ENCODE results near the gene SCO2.
A peak's percentile ranks its signal among the peaks of the same experiment; 100 is the strongest.

Gene SCO2, protein sequence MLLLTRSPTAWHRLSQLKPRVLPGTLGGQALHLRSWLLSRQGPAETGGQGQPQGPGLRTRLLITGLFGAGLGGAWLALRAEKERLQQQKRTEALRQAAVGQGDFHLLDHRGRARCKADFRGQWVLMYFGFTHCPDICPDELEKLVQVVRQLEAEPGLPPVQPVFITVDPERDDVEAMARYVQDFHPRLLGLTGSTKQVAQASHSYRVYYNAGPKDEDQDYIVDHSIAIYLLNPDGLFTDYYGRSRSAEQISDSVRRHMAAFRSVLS

DNA sequence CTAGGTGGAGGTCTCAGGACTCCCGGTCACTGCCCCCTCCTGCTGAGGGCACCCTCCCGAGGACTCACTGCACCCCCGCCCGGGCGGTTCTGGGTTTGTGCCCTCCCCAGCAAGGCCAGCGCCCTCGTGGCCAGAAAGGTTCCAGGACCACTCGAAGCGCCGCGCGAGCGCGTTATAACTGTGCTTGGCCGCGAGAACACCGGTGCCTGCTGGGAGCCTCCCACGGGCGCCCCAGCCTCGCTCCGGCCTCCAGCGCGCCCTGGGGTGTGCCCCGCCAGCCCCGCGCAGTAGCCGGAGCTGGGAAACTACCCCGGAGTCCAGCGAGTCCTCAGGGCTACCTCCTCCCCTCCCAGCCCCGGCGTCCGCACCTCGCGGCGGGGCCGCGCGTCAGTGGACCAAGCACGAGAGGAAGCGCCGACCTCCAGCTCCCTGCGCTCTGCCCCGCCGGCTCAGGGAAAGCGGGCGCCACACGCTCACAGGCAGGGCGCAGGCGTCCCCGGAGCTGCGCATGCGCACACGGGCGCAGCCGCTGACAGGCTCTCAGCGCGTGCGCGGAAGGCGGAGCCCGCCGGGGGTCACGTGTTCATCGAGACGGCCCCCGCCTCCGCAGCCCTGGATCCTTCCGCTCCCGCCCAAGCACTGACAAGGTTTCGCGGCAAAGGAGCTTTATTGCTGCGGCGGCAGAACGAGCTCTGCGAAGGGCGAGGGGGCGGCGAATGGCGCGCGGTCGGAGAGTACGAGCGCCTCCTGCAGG is at the start of gene SCO2:
TSS of gene SCO2 (minus strand) at position 495 of the 754 bp plus-strand sequence. CDS start 1,187 bp downstream, outside the sequence.
- Mint-ChIP-seq H3K4me3 (peak within 1 kb of the TSS; percentile 97), H3K36me3 (peaks cover 39% of the 10 kb centered on the region), H3K27ac (peak within 1 kb of the TSS; percentile 100), H3K27me3 (no peaks in the 10 kb centered on the region), H3K4me1 (peaks cover 40% of the 10 kb centered on the region), H3K9me3 (no peaks in the 10 kb centered on the region)
- peak; percentile 74 for ATAC-seq

DNA sequence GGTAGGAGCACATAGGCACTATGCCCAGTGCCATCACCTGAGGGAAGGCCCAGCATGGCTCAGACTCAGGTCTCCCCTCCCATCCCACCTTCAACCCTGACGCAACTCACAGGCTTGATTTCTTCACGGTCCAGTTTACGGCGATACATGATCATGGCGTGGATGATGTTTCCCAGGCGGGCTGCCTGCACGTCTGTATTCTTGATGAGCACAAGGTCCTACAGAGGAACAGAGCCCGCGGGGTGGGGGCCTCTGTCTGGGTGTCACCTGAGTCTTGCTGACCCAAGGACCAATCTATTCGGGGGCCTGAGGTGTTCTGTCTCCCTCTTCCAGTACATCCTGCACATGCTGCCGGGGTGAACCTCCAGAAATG is 49.0 kb upstream of the SCO2 start:
- no peak overlapping the region for H3K4me3 Mint-ChIP-seq
- ATAC-seq: no peak
- H3K27ac Mint-ChIP-seq: no peak overlapping the region
- H3K27me3 Mint-ChIP-seq: no peaks in the 10 kb centered on the region
- H3K36me3 Mint-ChIP-seq: peaks cover 71% of the 10 kb centered on the region
- peaks cover 22% of the 10 kb centered on the region for H3K4me1 Mint-ChIP-seq
- no peaks in the 10 kb centered on the region for H3K9me3 Mint-ChIP-seq

DNA sequence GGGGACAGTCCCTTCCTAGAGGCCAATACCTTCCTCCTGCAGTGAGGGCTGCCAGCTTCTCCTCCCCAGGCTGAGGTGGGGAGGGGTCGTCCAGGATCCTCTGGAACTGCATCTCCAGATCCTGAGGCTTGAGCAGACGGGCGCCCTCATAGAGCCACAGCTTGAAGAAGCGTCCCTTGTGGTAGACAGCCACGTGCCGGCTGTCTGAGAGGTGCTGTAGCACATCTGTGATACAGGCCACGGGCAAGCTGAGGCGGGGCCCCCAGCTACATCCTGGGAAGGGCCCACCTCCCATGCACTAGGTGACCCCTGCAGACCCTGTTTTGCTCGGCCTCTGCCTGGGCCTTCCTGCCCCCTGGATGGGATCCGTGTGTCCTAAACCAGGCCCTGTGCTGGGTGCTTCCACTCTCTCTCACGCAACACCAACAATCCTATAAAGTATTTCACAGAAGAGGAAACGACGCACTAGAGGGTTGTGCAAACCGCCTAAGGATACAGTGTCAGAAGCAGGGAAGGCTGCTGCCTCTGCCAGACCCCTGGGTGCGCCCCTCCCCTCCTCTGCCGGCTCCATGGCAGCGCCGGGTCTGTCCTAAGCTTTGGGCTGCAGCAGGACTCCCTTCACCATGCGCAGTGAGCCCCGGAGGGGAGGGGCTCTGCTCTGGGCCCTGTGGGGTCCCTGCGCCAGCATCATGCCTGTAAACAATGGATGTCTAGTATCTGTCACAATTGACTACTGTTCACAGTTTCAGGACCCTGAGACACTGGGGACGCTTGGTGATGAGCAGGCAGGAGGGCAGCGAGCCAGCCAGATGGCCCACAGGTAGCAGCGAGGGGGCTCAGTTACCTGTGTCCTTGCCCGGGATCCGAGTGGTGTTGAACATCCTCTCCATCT is 48.3 kb upstream of the SCO2 start:
- no peak overlapping the region for H3K4me3 Mint-ChIP-seq
- no peaks in the 10 kb centered on the region for H3K9me3 Mint-ChIP-seq
- H3K27me3 Mint-ChIP-seq: no peaks in the 10 kb centered on the region
- H3K4me1 Mint-ChIP-seq: peaks cover 22% of the 10 kb centered on the region
- H3K27ac Mint-ChIP-seq: no peak overlapping the region
- H3K36me3 Mint-ChIP-seq: peaks cover 71% of the 10 kb centered on the region
- no peak for ATAC-seq

DNA sequence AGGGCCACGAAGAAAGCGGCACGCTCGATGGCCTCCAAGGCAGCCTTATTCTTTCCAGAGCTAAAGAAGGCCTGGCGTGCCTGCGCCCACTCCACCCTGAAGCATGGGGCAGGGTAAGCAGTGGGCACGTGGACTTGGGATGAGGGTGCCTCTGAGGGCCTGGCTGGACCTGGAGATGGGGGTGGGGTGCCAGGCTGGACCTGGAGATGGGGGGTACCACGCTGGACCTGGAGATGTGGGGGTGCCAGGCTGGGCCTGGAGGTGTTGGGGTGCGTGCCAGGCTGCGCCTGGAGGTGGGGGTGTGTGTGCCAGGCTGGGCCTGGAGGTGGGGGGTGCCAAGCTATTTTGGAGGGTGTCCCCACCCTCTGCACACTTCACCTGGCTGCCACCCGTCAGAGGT is 47.6 kb upstream of the SCO2 start:
- no peak for ATAC-seq
- no peaks in the 10 kb centered on the region for H3K27me3 Mint-ChIP-seq

DNA sequence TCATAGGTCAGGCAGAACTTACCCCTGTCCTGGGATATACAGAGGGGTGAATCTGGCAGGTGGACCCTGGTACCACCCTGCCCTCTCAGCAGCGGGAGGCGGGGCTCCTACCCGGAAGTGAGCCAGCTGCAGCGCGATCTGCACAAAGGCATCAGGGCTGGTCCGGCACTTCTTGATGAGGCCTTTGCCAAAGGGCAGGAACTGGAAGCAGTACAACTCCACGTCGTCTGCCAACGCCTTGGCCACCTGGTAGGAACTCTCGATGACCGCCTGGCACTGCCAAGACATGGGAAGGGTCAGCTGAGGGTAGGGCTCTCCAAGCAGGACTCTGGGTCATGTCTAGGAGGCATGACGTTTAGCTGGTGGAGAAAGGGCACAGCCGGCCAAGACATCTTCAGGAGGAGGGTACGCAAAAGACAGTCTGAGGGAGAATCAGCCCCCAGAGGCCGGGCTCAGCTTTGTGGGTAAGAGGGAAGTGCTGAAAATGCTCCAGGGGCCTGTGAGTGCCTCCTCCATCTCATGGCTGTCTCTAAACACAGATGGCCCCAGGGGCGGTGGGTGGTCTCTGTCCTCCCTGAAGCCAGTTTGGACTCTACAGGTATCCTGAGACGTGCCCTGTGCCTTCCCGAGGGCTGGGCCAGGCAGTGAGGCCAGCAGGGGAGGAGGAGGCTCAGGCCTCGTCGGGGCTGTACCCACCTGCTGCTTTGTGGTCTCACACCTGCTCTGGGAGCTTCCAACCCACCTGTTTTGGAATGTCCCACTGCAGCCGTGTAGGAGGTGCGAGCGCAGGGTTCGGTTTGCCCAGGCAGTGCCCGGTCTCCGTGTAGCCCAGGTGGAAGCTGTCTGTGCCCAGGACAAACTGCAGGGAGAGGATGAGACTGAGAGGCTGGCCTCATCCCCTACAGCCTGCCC is 46.1 kb upstream of the SCO2 start:
- H3K36me3 Mint-ChIP-seq: peaks cover 66% of the 10 kb centered on the region
- no peak overlapping the region for H3K27ac Mint-ChIP-seq
- ATAC-seq: no peak

More for the DNA sequence above, 47.6 kb upstream of the SCO2 start:
- Mint-ChIP-seq H3K36me3 (peaks cover 74% of the 10 kb centered on the region), H3K9me3 (no peaks in the 10 kb centered on the region), H3K27ac (no peak overlapping the region), H3K4me3 (no peak overlapping the region), H3K4me1 (peaks cover 22% of the 10 kb centered on the region)

DNA sequence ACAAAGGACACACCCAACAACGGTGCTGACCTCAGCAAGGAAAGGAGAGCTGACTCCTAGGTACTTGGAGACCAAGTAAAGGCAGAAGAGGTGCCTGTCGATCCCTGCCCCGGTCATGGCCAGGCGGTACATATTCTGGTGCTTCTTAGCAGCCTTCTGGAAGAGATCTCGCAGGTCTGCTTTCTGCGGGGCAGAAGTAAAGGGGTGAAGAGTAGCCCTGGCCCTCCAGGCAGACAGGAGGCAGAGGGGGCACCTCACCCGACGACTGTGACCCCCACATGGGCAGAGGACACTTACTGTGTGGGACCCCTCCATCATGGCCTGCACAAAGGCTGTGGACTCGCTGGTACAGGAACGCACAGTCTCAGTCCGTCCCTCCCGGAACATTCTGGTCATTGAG is 45.5 kb upstream of the SCO2 start:
- H3K27ac Mint-ChIP-seq: no peak overlapping the region
- no peaks in the 10 kb centered on the region for H3K9me3 Mint-ChIP-seq
- no peaks in the 10 kb centered on the region for H3K27me3 Mint-ChIP-seq
- peaks cover 22% of the 10 kb centered on the region for H3K4me1 Mint-ChIP-seq
- H3K36me3 Mint-ChIP-seq: peaks cover 60% of the 10 kb centered on the region
- no peak overlapping the region for H3K4me3 Mint-ChIP-seq
- ATAC-seq: no peak

More for the DNA sequence above, 46.1 kb upstream of the SCO2 start:
- H3K9me3 Mint-ChIP-seq: no peaks in the 10 kb centered on the region
- H3K4me1 Mint-ChIP-seq: peaks cover 22% of the 10 kb centered on the region
- no peaks in the 10 kb centered on the region for H3K27me3 Mint-ChIP-seq
- no peak overlapping the region for H3K4me3 Mint-ChIP-seq

DNA sequence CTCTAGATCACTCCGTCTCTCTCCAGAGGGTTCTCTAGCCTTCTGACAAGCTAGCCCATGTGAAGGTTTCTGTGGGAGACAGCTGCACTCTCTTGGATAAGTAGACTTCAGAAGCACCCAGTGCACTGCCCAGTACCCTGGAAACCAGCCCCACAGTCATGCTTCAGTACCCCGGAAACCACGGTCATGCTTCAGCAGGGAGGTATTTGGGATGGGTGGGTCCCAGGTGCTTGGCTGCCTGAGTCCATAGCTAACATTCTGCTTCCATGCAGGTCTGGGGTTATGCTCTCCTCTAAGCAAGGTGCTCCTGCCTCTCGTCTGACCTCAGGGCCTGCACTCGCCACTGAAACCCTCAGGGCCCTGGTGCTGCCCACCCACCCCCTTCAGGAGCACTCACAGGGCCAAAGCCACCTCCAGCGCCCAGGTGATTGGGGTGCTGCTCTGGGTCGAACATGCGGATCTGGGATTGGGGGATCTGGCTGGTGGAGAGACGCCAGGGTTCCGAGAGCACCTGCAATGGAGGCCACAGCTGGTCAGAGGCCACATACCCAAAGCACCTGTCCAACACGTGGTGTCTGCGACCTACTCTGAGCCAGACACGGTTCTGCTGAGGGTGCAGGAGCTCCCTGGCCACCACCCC is 44.6 kb upstream of the SCO2 start:
- Mint-ChIP-seq H3K4me3 (no peak overlapping the region), H3K27ac (no peak overlapping the region), H3K27me3 (no peaks in the 10 kb centered on the region), H3K9me3 (no peaks in the 10 kb centered on the region), H3K4me1 (peaks cover 22% of the 10 kb centered on the region), H3K36me3 (peaks cover 51% of the 10 kb centered on the region)
- ATAC-seq: no peak

DNA sequence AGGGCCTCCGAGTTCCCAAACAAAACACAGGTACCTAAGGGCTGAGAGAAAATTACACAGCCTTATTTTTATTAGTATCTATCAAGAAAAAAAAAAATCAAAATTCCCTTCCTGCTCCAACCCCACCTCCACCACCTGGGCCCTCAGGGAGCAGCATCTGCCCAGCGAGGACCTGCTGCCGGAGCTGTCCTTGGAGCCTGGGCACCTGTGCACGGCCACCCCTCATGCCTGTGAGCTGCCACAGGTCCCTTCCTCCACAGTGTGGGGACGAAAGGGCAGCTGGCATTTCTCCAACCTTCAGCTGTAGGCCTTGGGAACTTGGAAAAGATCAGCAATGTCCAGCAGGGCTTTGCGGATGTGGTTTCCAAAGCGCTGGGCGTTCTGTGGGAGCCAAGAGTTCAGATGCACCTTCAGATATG is 43.7 kb upstream of the SCO2 start:
- no peak for ATAC-seq
- Mint-ChIP-seq H3K36me3 (peaks cover 50% of the 10 kb centered on the region), H3K27ac (no peak overlapping the region)

DNA sequence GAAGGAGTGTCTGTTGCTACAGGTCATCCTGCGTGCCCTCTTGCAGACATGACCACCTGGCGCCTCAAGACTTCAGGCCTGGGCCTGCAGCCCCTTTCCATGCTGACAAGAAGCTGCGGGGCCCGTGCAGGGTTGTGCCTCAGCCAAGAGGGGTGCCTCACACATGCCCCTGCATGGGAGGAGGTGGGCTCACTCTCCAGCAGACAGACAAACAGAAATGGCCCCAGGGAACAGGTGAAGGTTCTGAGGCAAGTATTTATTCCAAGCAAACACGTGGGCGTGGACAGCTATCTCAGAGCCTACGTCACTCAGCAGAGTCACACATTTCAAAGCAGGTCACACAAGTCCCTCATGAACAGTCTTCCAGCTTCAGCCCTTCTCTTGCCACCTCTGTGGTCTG is 43.2 kb upstream of the SCO2 start:
- peaks cover 23% of the 10 kb centered on the region for H3K4me1 Mint-ChIP-seq
- H3K27ac Mint-ChIP-seq: no peak overlapping the region
- no peak for ATAC-seq
- H3K27me3 Mint-ChIP-seq: no peaks in the 10 kb centered on the region
- no peak overlapping the region for H3K4me3 Mint-ChIP-seq
- H3K36me3 Mint-ChIP-seq: peaks cover 50% of the 10 kb centered on the region
- H3K9me3 Mint-ChIP-seq: no peaks in the 10 kb centered on the region

More for the DNA sequence above, 43.7 kb upstream of the SCO2 start:
- H3K4me3 Mint-ChIP-seq: no peak overlapping the region
- no peaks in the 10 kb centered on the region for H3K9me3 Mint-ChIP-seq
- H3K4me1 Mint-ChIP-seq: peaks cover 22% of the 10 kb centered on the region
- H3K27me3 Mint-ChIP-seq: no peaks in the 10 kb centered on the region

DNA sequence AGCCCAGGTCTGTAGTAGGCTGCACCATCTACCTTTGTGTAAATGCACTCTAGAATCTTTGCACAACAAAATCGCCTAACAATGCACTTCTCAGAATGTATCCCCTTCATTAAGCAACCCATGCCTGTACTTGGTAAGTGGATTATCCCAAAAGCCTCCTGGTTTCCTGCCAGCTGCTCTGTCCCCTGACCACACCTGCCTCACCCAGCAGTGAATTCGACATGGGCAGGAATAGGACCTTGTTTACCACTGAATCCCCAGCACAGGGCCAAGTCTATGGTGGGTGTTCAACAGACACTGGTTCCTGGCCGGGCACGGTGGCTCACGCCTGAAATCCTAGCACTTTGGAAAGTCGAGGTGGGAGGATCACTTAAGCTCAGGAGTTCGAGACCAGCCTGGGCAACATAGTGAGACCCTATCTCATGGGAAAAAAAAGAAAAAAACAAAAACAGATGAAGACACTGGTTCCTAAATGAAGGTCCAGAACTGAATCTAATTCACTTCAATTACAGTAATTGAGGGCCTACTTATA is 42.4 kb upstream of the SCO2 start:
- H3K36me3 Mint-ChIP-seq: peaks cover 46% of the 10 kb centered on the region
- H3K4me1 Mint-ChIP-seq: peaks cover 30% of the 10 kb centered on the region
- no peak for ATAC-seq
- no peak overlapping the region for H3K4me3 Mint-ChIP-seq
- no peaks in the 10 kb centered on the region for H3K9me3 Mint-ChIP-seq
- no peaks in the 10 kb centered on the region for H3K27me3 Mint-ChIP-seq
- no peak overlapping the region for H3K27ac Mint-ChIP-seq

DNA sequence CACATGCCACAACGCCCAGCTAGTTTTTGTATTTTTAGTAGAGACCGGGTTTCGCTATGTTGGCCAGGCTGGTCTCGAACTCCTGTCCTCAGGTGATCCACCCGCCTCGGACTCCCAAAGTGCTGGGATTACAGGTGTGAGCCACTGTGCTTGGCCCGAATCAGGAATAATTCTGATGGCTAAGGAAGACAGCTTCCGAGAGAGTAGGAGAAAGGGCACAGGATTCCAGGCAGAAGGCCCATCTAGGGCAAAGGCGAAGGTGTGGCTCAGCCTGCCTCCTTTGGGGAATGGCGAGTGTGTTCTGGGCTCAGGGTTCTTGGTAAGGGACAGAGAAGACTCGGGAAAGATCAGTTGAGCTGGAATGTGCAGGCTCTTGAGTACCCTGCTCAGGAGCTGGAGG is 38.9 kb upstream of the SCO2 start:
- no peak overlapping the region for H3K4me3 Mint-ChIP-seq

DNA sequence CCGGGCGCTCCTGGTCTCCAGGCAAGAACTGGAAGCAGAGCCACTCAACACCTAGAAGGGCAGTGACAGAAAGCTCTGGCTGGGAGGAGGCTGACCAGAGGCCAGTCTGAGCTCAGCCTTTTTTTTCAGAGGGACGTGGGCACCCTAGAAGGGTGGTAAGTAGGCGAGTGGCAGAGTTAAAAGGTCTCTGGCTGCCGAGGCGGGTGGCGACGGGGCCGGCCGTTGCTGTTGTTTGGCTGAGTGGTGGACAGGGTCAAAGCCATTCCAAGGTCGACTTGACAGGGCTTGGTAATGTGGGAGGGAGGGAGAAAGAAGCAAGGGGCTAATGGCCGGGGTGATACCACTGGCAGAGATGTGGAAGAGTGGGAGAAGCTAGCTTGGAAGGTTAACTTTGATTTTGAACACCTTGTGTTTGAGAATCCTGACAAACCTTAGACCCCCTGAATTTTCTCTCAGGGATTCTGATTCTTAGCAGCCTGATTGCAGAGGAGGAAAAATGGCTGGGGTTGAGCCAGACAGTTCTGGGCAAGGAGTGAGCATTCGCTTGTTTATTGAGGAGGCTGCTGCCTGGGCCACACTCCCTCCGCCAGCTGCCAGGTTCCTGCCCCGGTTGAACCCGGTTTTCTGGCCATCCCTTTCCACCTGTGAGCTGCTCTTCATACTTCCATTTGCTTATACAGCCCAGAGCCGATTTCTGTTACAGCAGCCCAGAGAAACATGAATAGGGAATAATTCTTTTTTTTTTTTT is 38.2 kb upstream of the SCO2 start:
- H3K27ac Mint-ChIP-seq: peak overlapping the region; percentile 71

More for the DNA sequence above, 38.9 kb upstream of the SCO2 start:
- H3K9me3 Mint-ChIP-seq: no peaks in the 10 kb centered on the region
- peaks cover 17% of the 10 kb centered on the region for H3K4me1 Mint-ChIP-seq
- H3K27ac Mint-ChIP-seq: no peak overlapping the region
- peaks cover 14% of the 10 kb centered on the region for H3K36me3 Mint-ChIP-seq
- no peak for ATAC-seq
- H3K27me3 Mint-ChIP-seq: no peaks in the 10 kb centered on the region

More for the DNA sequence above, 38.2 kb upstream of the SCO2 start:
- Mint-ChIP-seq H3K9me3 (no peaks in the 10 kb centered on the region), H3K4me3 (peak overlapping the region; percentile 83), H3K36me3 (peaks cover 7% of the 10 kb centered on the region), H3K27me3 (no peaks in the 10 kb centered on the region), H3K4me1 (peaks cover 17% of the 10 kb centered on the region)
- ATAC-seq: no peak
